ENCODE data around the gene CELF3. TPM values are rescaled to one million over a fixed set of nuclear protein-coding genes. Genes with fewer than 3 reads are reported as not detected.
"Not testable (repeated sequence)": the region's sequence is repeated elsewhere in the genome, so short reads cannot be mapped to it uniquely, and the experiment has no call there.

The CELF3 gene
- total RNA-seq, 1 experiment from 2014 or later, result 0.07 TPM

DNA sequence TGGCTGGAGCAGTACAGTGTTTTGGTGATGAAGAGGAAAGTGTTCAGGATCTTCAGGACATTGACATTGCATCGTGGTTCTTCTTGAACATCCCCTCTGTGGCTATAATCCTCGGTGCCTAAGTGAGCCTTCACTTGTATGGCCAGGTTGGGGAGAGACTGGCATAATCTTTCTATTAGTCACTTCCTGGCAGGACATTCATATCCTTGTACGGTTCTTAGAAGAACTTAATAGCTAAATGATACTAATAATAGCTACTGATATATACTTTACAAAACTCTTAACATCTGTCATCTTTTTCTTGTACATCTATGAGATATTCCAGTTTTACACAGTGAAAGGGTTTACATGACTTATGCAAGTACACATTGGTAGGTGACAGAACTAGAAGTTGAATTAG is 35.8 kb downstream of the CELF3 start:
- H3K27ac ChIP-seq (ENCODE audit: low read length), result peak overlapping the region; percentile 84
- DNase-seq, result peak; percentile 96
- no peaks in the 10 kb centered on the region for H3K27me3 ChIP-seq (ENCODE audit: low read length)
- H3F3A ChIP-seq (ENCODE audit: low read length, unreplicated experiment), result no peaks in the 10 kb centered on the region
- no TSS peak for BruUV-seq (replicated peaks)
- ChIA-PET POLR2A (ENCODE audit: unreplicated experiment) (interaction anchor here (0.5 to 1.0 kb wide), 7 partner anchors 24 to 399 kb away, joined by 3 to 13 read pairs (median 4); partner anchors contain the start of gene ZNF687), CTCF (interaction anchor here (0.5 to 0.9 kb wide), 3 partner anchors 54 to 581 kb away, joined by 4 read pairs; no protein-coding TSS in a partner anchor)
- H3K9me3 ChIP-seq (ENCODE audit: low read length), result no peaks in the 10 kb centered on the region
- intact Hi-C loops (cut with micrococcal nuclease), result loop anchor here (1.0 to 5.0 kb wide), 2 partner anchors 65 to 134 kb away; no protein-coding TSS in a partner anchor
- peak overlapping the region; percentile 28 for H3K9ac ChIP-seq (ENCODE audit: low read length)
- H4K20me1 ChIP-seq (ENCODE audit: low read length), result no peaks in the 10 kb centered on the region
- H3K9me2 ChIP-seq (replicated peaks; ENCODE audit: low read length), result no peaks in the 10 kb centered on the region
- ATAC-seq, result peak; percentile 99
- peak overlapping the region; percentile 36 for H3K4me3 ChIP-seq (ENCODE audit: low read length)
- peaks cover 32% of the 10 kb centered on the region for H3K4me1 ChIP-seq (ENCODE audit: insufficient read depth, low read length)
- no peaks in the 10 kb centered on the region for H3K79me2 ChIP-seq (ENCODE audit: low read length)
- no peaks in the 10 kb centered on the region for H3K36me3 ChIP-seq (ENCODE audit: low read depth, low read length)
- peak overlapping the region; percentile 78 for H3K4me2 ChIP-seq (ENCODE audit: low read length)
- peak overlapping the region; percentile 28; the same call in 1 of the 2 replicates for H2AFZ ChIP-seq (ENCODE audit: low read length)
- TF ChIP-seq, protein P1, sequence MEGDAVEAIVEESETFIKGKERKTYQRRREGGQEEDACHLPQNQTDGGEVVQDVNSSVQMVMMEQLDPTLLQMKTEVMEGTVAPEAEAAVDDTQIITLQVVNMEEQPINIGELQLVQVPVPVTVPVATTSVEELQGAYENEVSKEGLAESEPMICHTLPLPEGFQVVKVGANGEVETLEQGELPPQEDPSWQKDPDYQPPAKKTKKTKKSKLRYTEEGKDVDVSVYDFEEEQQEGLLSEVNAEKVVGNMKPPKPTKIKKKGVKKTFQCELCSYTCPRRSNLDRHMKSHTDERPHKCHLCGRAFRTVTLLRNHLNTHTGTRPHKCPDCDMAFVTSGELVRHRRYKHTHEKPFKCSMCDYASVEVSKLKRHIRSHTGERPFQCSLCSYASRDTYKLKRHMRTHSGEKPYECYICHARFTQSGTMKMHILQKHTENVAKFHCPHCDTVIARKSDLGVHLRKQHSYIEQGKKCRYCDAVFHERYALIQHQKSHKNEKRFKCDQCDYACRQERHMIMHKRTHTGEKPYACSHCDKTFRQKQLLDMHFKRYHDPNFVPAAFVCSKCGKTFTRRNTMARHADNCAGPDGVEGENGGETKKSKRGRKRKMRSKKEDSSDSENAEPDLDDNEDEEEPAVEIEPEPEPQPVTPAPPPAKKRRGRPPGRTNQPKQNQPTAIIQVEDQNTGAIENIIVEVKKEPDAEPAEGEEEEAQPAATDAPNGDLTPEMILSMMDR (conservative IDR thresholded peaks at IDR 0.05; ENCODE audit: low read depth, low read length), result no peak

DNA sequence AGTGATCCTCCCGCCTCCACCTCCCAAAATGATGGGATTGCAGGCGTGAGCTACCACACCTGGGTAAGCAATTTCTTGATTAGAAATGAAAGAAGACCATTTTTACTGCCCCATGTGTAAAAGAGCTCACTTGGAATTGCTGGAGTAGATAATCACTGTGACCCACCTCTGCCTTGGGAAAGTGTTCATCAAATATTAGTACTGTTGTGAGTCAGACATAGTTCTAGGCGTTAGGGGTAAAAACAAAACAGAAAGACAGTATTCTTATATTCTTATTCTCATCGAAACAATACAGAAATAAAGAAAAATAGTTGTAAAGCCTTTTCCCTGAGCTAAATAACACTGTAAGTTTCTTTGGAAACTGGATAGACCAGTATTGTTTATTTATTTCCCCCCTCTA is 36.2 kb downstream of the CELF3 start:
- Histone ChIP-seq H3K9ac (ENCODE audit: low read length) (peak overlapping the region; percentile 28), H3K4me1 (ENCODE audit: insufficient read depth, low read length) (peaks cover 32% of the 10 kb centered on the region), H3F3A (ENCODE audit: low read length, unreplicated experiment) (no peaks in the 10 kb centered on the region), H3K36me3 (ENCODE audit: low read depth, low read length) (no peaks in the 10 kb centered on the region), H2AFZ (ENCODE audit: low read length) (peak overlapping the region; percentile 28; the same call in 1 of the 2 replicates), H3K79me2 (ENCODE audit: low read length) (no peaks in the 10 kb centered on the region), H3K4me2 (ENCODE audit: low read length) (peak overlapping the region; percentile 78), H3K27ac (ENCODE audit: low read length) (peak overlapping the region; percentile 84), H4K20me1 (ENCODE audit: low read length) (no peaks in the 10 kb centered on the region), H3K9me2 (replicated peaks; ENCODE audit: low read length) (no peaks in the 10 kb centered on the region), H3K9me3 (ENCODE audit: low read length) (no peaks in the 10 kb centered on the region), H3K4me3 (ENCODE audit: low read length) (peak overlapping the region; percentile 36), H3K27me3 (ENCODE audit: low read length) (no peaks in the 10 kb centered on the region)
- DNase-seq, result peak; percentile 55
- intact Hi-C loops (cut with micrococcal nuclease), result loop anchor here (1.0 to 5.0 kb wide), 2 partner anchors 64 to 133 kb away; no protein-coding TSS in a partner anchor
- TF ChIP-seq EZH2phosphoT487 (IDR thresholded peaks at IDR 0.05; ENCODE audit: borderline replicate concordance, low read length), result no peak
- TF ChIP-seq, protein P1 (conservative IDR thresholded peaks at IDR 0.05; ENCODE audit: low read depth, low read length), result no peak
- TF ChIP-seq EZH2 (IDR thresholded peaks at IDR 0.05; ENCODE audit: low read length, unreplicated experiment), result no peak
- ChIA-PET POLR2A (ENCODE audit: unreplicated experiment) (interaction anchor here (0.5 to 1.0 kb wide), 6 partner anchors 13 to 399 kb away, joined by 3 to 13 read pairs (median 4); partner anchors contain the start of gene ZNF687), CTCF (interaction anchor here (0.5 to 1.0 kb wide), 6 partner anchors 13 to 581 kb away, joined by 3 to 10 read pairs (median 4); partner anchors contain the start of gene MRPL9)
- peak; percentile 63 for ATAC-seq
- BruUV-seq (replicated peaks), result TSS peak; percentile 100

DNA sequence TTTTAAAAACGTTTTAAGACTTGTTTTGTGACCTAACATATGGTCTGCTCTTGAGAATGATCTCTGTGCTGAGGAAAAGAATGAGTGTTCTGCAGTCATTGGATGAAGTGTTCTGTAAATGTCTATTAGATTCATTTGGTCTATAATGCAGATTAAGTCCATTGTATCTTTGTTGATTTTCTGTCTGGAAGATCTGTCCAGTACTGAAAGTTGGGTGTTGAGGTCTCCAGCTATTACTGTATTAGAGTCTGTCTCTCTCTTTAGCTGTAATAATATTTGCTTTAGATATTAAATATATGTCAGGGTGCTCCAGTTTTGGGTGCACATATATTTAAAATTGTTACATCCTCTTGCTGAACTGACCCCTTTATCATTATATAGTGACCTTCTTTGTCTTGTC is 43.2 kb downstream of the CELF3 start:
- Histone ChIP-seq H3K9me2 (replicated peaks; ENCODE audit: low read length) (no peaks in the 10 kb centered on the region), H3K4me3 (ENCODE audit: low read length) (no peak overlapping the region), H3K4me1 (ENCODE audit: insufficient read depth, low read length) (no peaks in the 10 kb centered on the region), H3K27me3 (ENCODE audit: low read length) (no peaks in the 10 kb centered on the region), H3K4me2 (ENCODE audit: low read length) (no peak overlapping the region), H3K9me3 (ENCODE audit: low read length) (no peaks in the 10 kb centered on the region), H3F3A (ENCODE audit: low read length, unreplicated experiment) (no peaks in the 10 kb centered on the region), H3K9ac (ENCODE audit: low read length) (no peak overlapping the region), H2AFZ (ENCODE audit: low read length) (no peak overlapping the region), H3K27ac (ENCODE audit: low read length) (no peak overlapping the region), H3K36me3 (ENCODE audit: low read depth, low read length) (peaks cover 28% of the 10 kb centered on the region), H3K79me2 (ENCODE audit: low read length) (no peaks in the 10 kb centered on the region), H4K20me1 (ENCODE audit: low read length) (no peaks in the 10 kb centered on the region)
- no TSS peak for BruUV-seq (replicated peaks)
- intact Hi-C loops (cut with micrococcal nuclease), result no loop called here
- ChIA-PET POLR2A (ENCODE audit: unreplicated experiment) (no interaction called here), CTCF (no interaction called here)
- DNase-seq (no peak), ATAC-seq (no peak)
- TF ChIP-seq, protein P1 (conservative IDR thresholded peaks at IDR 0.05; ENCODE audit: low read depth, low read length), result no peak
- TF ChIP-seq EZH2phosphoT487 (IDR thresholded peaks at IDR 0.05; ENCODE audit: borderline replicate concordance, low read length) (no peak), EZH2 (IDR thresholded peaks at IDR 0.05; ENCODE audit: low read length, unreplicated experiment) (no peak)

DNA sequence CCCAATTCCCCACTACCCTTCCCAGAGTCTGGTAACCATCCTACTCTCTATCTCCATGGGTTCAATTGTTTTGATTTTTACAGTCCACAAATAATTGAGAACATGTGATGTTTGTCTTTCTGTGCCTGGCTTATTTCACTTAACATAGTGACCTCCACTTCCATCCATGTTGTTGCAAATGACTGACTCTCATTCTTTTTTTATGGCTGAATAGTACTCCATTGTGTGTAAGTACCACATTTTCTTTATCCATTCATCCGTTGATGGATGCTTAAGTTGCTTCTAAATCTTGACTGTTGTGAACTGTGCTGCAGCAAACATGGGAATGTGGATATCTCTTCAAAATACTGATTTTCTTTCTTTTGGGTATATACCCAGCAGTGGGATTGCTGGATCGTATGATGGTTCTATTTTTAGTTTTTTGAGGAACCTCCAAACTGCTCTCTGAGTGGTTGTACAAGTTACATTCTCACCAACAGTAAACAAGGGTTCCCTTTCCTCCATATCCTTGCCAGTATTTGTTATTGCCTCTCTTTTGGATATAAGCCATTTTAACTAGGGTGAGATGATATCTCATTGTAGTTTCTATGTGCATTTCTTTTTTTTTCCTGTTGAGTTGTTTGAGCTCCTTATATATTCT is 46.4 kb downstream of the CELF3 start:
- ATAC-seq; H3K4me1 ChIP-seq (ENCODE audit: insufficient read depth, low read length); DNase-seq; H4K20me1 ChIP-seq (ENCODE audit: low read length); H3K9me2 ChIP-seq (replicated peaks; ENCODE audit: low read length); H3K79me2 ChIP-seq (ENCODE audit: low read length); H3K4me2 ChIP-seq (ENCODE audit: low read length); H3K27ac ChIP-seq (ENCODE audit: low read length); BruUV-seq (replicated peaks); H3F3A ChIP-seq (ENCODE audit: low read length, unreplicated experiment); H3K27me3 ChIP-seq (ENCODE audit: low read length); intact Hi-C loops (cut with micrococcal nuclease); H3K9ac ChIP-seq (ENCODE audit: low read length); H2AFZ ChIP-seq (ENCODE audit: low read length); H3K4me3 ChIP-seq (ENCODE audit: low read length); POLR2A ChIA-PET (ENCODE audit: unreplicated experiment); CTCF ChIA-PET; H3K9me3 ChIP-seq (ENCODE audit: low read length): not testable (repeated sequence)
- H3K36me3 ChIP-seq (ENCODE audit: low read depth, low read length), result peaks cover 28% of the 10 kb centered on the region

All from PC-3 (cell line).